ENCODE measurements around the gene PSIP1.

DNA sequence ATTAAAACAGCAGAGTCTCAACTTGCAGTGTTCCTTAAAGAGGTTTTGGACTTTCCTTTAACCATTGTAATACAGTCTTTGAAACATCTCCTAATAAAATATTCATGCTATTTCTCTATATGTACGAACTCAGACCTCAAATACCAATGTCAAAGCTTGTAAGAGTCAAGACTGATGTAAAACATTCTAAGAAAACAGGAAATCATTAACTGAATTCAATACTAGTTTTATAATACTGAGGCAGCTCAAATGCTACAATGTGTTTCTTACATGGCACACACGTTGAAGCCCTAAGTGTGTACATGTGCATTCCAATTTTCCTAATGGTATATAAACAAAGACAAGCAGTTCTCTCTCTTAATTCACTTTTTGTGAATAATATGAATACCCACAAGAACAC lies 11.6 kb downstream of the PSIP1 start:
- TF ChIP-seq, protein P1, sequence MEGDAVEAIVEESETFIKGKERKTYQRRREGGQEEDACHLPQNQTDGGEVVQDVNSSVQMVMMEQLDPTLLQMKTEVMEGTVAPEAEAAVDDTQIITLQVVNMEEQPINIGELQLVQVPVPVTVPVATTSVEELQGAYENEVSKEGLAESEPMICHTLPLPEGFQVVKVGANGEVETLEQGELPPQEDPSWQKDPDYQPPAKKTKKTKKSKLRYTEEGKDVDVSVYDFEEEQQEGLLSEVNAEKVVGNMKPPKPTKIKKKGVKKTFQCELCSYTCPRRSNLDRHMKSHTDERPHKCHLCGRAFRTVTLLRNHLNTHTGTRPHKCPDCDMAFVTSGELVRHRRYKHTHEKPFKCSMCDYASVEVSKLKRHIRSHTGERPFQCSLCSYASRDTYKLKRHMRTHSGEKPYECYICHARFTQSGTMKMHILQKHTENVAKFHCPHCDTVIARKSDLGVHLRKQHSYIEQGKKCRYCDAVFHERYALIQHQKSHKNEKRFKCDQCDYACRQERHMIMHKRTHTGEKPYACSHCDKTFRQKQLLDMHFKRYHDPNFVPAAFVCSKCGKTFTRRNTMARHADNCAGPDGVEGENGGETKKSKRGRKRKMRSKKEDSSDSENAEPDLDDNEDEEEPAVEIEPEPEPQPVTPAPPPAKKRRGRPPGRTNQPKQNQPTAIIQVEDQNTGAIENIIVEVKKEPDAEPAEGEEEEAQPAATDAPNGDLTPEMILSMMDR (IDR thresholded peaks at IDR 0.05; ENCODE audit: poor library complexity) = no peak
- TF ChIP-seq EZH2 (IDR thresholded peaks at IDR 0.05; ENCODE audit: borderline replicate concordance) = no peak
